ENCODE results near the gene KCNJ10.

The KCNJ10 gene

DNA sequence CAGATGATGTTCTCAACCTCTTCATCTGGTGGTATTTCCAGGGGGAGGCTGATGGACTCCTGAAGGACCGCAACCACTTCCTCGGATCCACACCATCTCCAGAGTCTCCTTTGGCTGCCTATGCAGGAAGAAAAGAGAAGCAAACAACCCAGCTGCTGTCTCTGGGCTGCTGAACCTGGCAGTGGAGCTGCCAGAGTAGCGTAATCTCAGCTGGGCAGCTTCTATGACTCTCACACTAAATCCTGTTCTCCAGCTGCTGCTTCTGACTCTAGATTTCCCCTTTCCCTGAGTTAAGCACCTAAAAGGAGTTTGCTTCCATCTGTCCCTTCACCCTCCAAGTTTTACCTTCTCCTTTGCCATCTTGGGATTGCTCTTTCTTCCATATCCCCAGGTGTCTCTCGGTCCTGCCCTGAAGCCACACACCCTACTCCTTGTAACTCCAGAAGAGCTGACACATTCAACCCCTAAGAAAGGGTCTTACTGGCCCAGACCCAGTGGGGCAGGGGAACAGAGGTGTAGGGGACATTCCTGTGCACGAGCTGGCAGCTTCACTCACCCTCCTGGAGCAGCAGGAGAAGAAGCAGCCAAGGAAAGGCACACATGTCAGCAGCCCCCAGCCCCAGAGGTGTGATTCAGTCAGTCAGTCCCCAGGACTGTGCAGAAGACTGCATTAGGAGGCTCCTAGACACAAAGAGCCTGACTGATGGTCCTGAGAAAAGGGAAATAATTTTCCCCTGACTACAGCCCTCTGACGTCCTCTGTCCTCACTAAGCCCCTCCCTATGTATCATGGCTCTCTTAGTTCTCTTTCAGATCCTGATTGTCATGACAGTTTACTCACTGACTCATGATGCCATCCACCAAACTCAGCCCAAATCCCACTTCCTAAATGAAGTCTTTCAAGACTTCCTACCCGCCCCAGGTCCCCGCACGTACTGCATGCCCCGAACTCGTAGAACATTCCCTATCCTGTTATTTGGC lies 116.1 kb downstream of the KCNJ10 start, which contains the start of gene SLAMF9:
SLAMF9 (minus strand) TSS at position 702 of the 980 bp plus-strand sequence; CDS start at position 602, 100 bp downstream.
- no peak for DNase-seq

GRCh38 chr1:159952932-159953331 lies 117.0 kb downstream of the KCNJ10 start:
- DNase-seq = no peak

GRCh38 chr1:159951551-159951950 lies 118.4 kb downstream of the KCNJ10 start:
- DNase-seq = no peak

GRCh38 chr1:159951016-159951415 lies 118.9 kb downstream of the KCNJ10 start:
- no peak for DNase-seq

DNA sequence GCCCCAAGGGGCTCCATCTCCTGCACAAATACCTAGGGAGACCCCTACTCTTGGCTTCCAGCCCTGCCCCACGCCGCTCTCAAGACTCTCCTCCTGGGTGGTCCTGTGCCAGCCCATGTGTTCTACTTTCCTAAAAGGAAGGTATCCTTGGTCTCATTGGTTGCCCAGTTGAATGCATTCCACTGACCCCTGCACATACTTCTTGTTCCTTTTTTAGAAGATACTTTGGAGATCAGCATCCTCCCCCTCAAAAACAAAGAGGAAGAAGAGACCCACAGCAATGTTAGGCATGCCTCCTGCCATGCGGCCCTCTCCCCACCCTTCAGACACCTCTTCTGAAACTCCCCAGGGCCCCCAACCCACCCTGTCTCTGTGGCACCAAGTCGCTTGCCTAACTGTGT lies 120.0 kb downstream of the KCNJ10 start:
- no peak for DNase-seq

DNA sequence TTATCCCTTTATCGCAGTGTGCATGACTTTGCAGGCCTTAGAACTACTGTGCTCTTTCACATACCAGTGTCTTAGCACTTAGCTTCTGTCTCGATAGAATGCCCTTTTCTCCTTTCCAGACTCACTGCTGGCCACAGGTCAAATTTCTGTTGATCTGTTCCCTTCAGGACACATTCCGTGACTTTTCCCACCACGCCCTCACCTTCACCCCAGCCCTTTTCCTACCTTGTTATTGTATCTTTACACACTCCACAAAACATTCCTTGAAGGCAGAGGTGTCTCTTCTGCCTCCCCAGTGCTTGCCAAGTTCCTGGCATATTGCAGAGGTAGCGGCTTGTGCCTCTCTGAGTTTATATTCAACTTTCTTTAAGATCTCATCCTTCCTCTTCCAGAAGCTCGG lies 120.8 kb downstream of the KCNJ10 start:
- DNase-seq = no peak

Measured in NCI-H2107 (cell line).